Measurements from ENCODE around the gene RAB38.

RAB38 gene

GRCh38 chr11:88104408-88104807 is 70.8 kb downstream of the RAB38 start:
- in situ Hi-C loops (cut with HindIII; ENCODE audit: low sequenced_read_pairs) = no loop called here

GRCh38 chr11:88103337-88104206 is 71.7 kb downstream of the RAB38 start:
- in situ Hi-C loops (cut with HindIII; ENCODE audit: low sequenced_read_pairs) = no loop called here

GRCh38 chr11:88102598-88102934 is 72.7 kb downstream of the RAB38 start:
- in situ Hi-C loops (cut with HindIII; ENCODE audit: low sequenced_read_pairs) = no loop called here

- in situ Hi-C loops (cut with HindIII; ENCODE audit: low sequenced_read_pairs) = no loop called here
Measured at GRCh38 chr11:88101881-88102597, 73.2 kb downstream of the RAB38 start.

- in situ Hi-C loops (cut with HindIII; ENCODE audit: low sequenced_read_pairs) = no loop called here
Measured at GRCh38 chr11:88100151-88100550, 75.1 kb downstream of the RAB38 start.

- in situ Hi-C loops (cut with HindIII; ENCODE audit: low sequenced_read_pairs) = no loop called here
Measured at GRCh38 chr11:88098289-88098688, 77.0 kb downstream of the RAB38 start.

- in situ Hi-C loops (cut with HindIII; ENCODE audit: low sequenced_read_pairs) = no loop called here
Measured at GRCh38 chr11:88089134-88089533, 86.1 kb downstream of the RAB38 start.

- in situ Hi-C loops (cut with HindIII; ENCODE audit: low sequenced_read_pairs) = no loop called here
Measured at GRCh38 chr11:88087337-88087736, 87.9 kb downstream of the RAB38 start.

- in situ Hi-C loops (cut with HindIII; ENCODE audit: low sequenced_read_pairs) = no loop called here
Measured at GRCh38 chr11:88086297-88086696, 88.9 kb downstream of the RAB38 start.

- in situ Hi-C loops (cut with HindIII; ENCODE audit: low sequenced_read_pairs) = no loop called here
Measured at GRCh38 chr11:88070437-88070836, 104.8 kb downstream of the RAB38 start.

- in situ Hi-C loops (cut with HindIII; ENCODE audit: low sequenced_read_pairs) = no loop called here
Measured at GRCh38 chr11:88068848-88069554, 106.2 kb downstream of the RAB38 start.

- in situ Hi-C loops (cut with HindIII; ENCODE audit: low sequenced_read_pairs) = no loop called here
Measured at GRCh38 chr11:88066090-88066489, 109.2 kb downstream of the RAB38 start.

GRCh38 chr11:88064097-88064705 is 111.0 kb downstream of the RAB38 start:
- in situ Hi-C loops (cut with HindIII; ENCODE audit: low sequenced_read_pairs) = no loop called here
